DMS 273 treated with DMSO at 0.1 percent for 48 hours (cell line): ENCODE measurements around the gene SALL1.

Experiments used
- DNase-seq: peaks from one replicate; lab custom pipeline; 2025; lab: John Stamatoyannopoulos, UW

SALL1 gene

DNA sequence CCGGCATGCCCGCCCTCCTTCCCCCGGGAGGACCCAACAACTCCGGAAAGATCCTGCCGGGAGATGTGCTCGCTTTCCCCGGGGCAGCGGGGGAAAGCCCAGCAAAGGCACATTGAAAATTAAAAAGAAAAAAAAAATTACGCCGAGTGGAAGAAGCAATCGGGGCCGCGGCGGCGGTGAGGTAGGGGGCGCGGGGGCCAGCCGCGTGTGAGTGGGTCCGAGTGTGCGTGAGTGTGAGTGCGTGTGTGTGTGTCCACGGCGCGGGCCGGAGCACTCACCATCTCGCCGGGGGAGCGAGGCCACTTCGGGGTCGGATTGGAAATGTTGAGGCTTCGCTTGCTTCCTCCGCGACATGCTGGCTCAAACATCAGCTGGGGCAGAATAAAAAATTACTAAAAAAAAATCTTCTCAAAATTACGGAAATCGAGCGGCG, at the start of gene SALL1:
Gene SALL1 (minus strand): TSS at position 383 of the 433 bp plus-strand sequence. CDS start 29 bp downstream, at position 354.
- no peak for DNase-seq

DNA sequence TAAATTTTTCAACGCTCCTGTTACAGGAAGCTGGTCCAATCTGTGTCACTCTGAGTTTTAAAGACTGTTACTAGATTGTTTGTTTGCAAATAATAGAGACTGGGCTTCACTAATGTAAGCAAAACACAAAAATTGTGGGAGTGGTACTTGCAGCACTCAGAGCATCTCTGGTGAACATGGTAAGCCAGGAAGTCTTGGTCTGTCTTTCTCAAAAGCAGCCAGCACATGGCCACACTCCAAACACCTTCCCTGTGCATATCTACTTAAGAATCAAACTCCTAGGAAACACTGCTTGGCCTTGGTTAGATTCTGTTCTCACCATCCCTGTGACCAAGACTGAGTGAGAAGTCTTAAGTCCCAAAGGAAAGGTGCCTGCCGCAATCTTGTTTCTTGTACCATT, 49.7 kb upstream of the SALL1 start:
- no peak for DNase-seq

DNA sequence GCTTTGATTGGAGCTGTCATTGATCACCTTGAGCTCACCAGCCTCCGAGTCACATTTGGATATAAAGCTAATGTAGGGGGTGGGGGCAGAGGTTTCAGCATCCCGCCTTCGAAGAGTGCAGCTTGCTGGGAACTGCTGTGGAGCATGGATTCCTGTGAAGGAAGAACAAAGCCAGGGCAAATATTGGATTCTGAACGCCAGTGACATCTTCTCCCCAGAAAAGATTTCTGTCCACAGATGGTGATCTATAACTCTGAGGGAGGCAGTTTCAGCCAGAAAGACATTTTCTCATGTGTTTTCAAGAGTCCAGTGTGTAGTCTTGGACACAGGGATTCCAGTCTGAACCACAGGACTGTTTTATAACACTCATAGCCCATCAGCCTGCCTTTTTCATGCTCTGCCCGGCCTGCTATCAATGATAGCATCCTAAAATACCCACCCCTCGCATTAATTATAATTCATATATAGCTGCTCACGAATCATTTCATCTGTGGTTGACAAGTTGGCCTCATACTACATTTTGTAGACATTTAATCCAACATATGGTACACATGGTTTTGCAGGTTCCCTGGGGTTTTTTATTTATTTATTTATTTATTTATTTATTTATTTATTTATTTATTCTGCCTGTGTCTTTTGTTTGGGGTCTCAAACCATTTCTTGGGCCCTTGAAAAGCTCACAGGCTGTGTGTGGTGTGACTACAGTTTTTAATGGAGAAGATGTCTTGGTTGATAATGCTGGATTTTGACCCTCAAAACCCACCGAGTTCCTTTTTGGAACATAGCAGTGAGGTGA, 47.1 kb upstream of the SALL1 start:
- DNase-seq, result no peak

DNA sequence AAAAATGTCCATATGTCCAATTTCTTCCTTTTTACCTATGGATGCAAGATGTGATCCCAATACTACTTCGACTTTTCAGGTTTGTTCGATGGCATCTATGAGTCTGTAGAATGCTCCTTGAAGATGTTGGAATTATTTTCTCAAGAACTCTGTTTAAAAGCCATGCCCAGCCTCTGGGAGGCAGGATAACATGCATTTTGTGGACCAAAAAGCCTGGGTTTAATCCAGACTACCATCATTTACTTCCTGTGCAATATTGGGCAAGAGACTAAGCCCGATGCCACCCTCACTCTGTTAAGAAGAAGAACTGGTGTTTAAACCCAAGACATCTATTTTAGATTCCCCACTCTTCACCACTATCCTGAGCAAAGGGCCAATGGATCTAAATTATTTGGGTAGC, 42.8 kb upstream of the SALL1 start:
- no peak for DNase-seq

DNA sequence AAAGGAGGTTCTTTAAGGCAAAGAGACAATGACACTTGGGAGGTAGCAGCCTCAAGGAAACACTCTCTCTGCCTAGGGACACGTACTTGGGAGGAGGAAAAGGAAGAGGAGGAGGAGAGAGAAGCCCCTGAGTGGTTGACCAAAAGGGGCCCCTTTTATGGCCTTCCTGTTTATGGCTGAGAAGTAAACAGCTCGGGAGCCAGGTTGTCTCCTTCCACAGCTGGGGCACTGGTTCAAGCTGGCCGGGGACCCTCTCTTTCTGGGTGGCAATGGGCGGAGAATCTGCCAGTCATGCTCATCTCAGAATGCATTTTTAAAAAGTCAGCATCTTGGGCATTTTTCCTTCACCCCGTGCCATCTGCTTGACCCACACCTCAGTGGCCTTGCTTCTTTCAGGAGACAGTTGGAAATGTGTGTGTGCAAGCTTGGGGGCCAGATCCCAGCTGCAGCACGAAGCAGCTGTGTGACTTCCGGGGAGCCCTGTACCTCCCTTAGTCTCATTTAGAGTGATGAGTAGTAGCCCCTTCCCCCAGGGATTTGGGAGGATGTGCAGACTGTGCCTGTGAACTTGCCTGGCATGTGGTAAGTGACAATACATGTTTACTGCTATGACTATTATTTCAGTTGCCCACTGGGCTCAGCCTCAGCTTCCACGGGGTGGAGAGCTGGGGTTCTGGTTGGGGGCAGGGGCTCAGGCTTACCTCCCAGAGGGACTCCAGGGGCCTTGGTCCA, 33.8 kb upstream of the SALL1 start:
- no peak for DNase-seq

DNA sequence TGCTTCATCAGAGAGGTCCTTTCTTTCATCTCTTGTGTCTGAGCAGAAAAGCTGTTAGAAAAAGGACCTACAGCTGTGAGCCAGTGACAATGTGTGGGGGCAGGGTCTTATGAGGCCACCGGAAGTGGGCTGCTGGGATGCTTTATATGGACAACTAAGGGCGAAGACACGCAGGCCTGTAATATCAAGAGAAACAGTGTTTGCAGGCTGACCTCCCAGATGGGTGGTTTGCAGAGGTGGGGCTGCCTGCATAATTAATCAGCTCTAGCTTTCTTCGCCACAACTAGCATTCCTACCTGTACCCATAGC, 30.4 kb upstream of the SALL1 start:
- no peak for DNase-seq

DNA sequence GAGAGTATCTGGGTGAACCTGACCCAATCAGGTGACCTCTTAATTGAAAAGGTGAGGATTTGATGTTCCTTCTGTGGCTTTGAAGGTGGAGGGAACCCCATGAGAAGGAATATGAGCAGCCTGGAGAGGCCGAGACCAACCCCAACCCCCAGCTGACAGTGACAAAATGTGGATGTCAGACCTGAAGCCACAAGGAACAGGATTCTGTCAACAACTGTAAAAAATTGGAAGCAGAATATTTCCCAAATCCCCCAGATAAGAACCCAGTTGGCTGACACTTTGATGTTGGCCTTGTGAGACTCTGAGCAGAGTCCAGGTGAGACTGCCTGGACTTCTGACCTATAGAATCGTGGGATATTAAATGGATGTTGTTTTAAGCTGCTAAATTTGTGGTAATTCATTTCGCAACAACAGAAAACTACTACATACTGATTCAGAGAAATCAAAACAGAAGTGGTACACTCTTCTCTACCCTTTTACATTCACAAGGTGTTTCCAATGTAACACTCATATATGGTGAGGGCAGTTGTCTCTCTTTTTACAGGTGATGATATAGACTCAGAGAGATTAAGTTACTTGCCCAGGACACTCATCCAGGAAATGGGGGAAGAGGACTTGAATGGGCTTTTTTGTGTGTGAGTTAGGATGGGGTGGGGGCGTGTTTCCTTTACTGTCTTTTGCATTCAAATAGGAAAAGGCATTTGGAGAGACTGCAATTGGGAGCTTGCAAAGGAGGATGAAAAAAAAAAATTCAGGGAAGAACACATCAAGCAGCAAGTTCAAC, 29.8 kb upstream of the SALL1 start:
- DNase-seq, result no peak

DNA sequence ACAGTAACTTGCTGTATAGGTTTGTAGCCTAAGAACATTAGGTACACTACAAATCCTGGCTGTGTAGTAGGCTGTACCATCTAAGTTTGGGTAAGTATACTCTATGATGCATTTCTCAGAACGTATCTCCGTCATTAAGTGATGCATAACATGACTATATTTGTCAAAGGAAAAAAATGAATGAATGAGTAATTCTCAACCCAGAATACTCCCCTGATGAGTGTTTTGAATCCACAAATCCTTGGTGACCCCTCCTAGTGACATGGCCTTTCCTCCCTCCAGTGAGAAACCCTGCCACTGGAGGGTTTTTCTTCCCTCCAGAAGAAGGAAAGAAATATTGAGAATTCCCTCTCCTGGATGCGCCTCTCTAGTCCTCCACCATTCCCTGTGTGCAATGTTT, 24.0 kb upstream of the SALL1 start:
- no peak for DNase-seq

DNA sequence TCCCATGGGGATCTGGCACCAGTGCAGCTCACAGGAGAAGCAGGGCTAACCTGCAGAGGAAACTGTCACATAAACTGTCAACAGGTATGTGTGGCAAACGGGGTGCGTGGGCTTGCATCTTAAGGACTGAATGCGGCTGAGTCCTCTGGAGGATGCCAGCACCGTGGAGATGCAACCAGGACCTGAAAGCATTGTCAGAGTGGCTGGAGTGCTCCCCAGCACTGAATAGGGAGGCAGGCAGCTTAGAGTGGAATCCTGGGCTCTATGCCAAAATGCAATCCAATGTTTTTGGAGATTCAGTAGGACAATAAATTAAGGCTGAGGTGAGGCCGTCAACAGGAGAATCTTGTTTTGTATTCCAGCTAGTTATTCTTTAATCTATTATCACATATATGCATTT, 21.3 kb upstream of the SALL1 start:
- DNase-seq, result no peak

DNA sequence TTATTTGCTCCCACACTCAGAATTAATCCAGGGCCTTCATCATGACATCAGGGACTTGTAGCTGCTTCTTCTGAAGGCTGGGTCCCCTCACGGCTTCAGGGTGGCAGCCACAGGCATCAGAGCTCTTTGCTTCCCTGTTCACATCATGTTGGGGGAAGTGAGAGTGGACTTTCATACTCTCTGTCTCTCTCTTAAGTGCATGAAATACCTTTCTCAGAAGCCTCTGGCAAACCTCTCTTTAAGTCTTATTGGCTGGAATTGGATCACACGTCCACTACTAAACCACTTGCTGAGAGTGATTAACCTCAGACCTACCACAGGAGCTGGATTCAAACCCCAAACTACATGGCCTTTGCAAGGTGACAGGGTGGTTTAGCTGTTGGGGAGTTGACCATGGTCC, 17.7 kb upstream of the SALL1 start:
- no peak for DNase-seq

DNA sequence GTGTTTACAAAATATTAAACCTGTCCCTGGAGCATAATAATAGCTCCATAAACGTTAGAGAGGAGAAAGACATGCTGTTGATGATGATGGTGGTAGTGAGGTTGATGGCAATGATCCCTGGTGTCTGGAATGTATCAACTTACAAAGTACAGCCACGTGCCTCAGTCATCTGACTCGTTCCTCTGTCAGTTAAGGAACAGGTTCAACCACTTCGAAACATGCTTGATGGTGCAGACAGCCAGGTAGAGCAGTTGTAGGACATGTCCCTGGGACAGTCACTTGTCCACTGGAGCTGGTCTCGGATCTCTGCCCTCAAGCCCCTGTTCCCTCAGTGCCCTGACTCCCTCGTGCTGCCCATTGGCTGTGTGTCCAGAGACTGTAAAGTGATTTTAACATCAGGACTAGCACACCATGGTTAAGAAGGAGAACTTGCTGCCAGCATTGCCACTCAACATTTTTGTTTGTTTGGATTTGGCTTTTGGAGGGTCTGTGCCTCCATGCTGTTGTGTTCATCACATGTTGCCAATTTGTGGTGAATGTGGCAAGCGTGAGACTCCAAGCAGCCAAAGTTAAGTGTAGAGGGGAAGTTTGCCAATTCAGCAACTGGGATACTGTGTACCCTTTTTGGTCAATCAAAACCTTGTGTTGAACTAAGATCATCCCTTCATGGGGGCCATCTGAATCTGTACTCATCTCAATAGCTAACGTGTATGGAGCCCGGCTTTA, 16.3 kb upstream of the SALL1 start:
- no peak for DNase-seq

DNA sequence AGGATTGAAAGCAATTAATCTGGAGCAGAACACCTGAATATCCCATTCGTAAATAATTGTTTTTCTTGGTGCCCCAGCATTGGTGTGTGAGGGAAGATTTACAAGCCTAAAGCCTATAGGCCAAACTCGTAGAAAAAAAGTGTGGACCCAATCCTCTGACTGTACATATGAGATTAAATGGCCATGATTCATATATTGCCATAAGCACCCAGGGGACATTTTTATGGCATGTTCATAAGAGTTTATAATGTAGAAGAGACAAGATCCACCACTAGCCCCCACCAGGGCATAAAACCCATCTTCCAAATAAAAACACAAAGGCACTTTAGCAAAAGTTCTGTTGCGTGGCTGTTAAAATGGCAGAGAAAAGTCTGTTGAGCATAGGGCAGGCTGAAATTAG, 15.5 kb upstream of the SALL1 start:
- no peak for DNase-seq

DNA sequence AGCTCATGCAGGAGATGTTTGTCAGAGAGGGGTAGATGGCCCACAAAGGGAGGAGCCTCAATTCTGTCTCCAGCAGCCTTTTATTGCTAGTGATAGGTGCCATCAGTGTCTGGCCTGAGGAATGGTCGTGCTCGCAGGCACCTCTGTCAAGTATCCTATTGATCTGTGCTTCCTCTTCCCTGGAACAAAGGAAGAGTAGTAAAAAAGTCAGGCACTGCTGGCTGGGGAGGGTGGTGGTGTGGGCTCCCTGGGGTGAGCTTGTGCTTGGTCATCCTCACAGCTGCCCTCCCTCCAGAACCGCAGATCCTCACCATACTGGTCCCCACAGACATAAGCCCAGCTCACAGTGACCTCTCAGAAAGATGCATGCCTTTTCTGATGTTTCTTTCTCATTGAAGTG, 15.0 kb upstream of the SALL1 start:
- no peak for DNase-seq

DNA sequence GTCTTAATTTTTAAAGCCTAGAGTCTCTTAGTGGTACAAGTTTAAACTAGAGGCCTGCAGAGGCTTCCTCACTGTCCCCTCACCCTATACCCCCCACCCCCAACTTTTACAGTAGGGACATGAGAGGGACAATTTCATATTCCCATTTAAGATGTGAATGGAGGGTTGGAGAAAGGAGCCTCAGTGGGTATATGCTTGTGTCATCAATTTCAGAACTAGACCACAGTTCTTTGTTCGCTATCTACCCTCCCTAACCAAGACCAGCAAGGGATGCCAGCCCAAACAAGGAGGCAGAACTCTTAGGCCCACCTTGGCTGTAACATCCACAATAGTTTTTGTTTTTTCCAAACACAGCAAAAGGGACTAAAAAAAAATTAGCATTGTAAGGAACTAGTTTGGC, 14.0 kb upstream of the SALL1 start:
- no peak for DNase-seq

DNA sequence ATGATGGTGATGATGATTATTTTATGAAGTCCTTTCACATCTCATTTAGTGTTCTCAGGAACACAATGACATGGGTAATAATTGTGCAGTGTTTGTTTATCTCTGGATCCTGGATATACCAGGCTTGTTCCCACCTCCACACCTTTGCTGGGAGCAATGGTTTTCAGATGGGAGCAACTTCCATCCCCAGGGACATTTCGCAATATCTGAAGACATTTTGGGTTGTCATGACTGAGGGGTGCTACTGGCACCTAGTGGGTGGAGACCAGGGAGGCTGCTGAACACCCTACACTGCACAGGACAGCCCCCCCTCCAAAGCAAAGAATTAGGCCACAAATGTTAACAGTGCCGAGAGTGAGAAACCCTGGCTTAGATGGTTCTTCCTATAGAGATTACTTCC, 13.5 kb upstream of the SALL1 start:
- DNase-seq, result no peak

DNA sequence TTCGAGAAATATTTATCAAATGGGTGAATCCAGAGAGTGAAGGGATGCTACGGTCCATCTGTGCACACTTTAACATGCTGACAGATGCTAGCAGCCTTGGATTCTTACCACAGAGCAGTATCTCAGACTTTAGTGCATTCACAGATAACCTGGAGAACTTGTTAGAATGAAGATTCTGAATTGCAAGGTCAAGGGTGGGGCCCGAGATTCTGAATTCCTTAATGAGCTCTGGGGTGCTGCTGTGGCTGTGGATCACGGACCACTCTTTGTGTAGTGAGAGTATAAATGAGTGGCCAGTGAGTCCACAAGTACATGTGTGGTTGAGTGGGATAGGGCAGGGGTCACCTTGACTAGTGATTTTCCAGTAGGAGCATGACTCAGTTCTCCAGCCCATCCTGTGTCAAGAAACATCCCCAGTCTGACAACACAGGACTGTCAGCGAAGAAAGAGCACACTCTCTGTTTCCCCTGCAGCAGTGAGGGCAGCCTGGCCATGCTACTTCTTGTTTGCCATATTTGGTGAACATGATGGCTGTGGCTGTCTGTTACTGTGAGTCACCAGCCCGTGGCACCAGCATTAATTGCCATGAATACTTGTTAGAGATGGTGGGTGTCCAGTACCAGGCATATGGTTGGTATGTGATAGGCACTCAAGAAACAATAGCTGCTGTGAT, 13.0 kb upstream of the SALL1 start:
- peak; percentile 51 for DNase-seq

DNA sequence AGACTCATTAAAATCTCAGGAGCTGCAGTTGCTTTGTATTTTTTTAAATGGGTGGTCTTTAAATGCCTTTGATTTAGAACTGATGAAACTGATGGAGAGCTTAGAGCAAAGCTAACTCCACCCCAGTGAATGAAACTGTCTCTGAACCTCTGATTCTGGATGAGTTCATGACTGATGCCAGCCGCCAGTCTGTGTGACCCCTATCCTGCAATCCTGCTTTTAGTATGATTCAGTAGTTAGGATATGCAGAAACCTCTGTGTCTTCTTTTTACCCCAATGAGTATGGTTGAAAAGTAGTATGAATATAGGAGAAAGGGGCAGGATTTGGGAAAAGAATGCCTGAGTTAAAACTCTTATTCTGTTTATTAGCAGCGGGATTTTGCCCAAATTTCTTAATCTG, 12.3 kb upstream of the SALL1 start:
- no peak for DNase-seq

DNA sequence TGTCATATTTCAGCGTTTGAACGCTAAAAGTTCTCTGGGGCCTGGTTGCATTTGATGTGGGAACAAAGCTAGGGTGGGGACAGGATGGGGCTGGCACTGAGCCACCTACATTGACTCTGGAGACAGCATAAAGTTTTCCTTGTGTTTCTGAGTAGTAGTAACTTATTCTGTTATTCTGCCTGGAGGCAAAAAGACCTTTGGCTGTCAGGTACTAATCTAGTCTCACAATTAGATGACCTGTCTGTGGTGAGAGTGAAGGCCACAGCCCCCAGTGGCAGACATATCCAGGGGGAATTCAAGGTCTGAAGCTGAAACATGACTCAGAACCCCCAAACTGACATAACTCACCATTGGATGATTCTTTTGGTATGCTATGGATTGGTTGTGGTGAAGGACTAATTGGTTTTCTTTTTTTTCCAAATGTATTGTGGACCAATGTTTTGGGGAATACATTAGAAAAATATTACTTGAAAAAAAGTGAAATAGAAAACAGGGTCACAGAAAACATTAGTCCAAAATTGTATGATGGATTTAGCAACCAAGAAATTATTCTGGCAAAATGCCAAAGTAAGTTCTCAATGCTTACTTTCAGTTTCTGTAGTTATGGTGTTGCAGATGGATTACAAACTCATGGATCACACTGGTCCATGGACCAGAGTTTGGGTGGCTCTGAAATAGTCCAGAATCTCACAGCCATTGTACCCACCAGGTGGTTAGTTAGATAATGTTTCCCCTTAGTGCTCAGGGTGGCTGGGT, 10.5 kb upstream of the SALL1 start:
- DNase-seq, result no peak

DNA sequence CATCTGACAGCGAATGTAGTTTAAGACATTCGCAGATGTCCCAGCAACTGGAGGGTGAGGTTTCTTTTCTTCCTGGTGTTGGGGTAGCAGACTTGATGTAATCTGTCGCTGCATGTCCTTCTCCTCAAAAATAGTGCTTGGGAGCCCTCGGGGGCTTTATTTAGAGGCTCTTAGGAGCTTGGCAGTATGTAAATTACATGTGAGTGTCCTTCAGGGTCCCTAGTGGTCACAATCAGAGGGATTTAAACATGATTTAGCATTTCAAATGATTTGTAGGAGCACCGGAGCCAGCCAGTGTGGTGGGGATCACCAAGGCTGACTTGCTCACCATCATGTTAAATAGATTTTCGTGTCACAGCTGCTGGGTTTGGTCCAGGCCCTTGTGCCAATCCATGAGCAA, 8.8 kb upstream of the SALL1 start:
- no peak for DNase-seq

DNA sequence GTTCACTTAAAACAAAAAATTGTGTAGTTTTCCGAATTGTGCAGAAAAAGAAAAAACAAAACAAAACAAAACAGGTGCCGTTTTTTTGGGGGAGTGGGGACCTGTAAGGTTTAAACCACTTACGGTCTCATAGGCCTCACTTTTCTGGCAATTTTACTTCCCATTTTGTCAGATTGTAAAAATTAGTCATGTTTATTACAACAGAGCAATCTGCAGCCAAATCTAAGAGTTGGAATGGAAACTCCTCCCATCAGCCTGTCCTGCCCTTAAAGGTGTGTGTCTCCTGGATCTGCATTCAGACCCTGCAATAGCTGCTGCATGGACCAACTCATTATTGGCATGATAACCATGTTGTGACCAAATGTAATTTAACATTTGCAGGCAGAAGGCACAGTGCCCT, 8.2 kb upstream of the SALL1 start:
- DNase-seq, result no peak

DNA sequence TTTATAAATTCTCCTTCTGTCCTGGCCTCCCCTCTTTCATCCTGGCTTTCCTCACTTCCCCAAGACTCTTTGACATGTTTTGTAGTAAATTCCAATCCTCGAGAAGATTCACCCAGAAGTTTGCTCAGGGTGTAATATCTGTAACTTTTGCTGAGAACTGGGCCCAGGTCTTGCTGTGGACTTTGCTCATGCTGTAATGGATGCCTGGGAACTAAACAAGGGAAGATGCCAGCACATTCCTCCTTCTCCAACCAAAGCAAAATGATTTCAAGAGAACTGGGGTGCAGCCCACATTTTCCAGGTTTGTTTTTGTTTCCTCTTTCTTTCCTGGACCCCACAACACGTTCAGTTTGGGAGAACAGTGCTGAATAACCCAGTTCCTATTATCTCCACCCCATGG, 6.6 kb upstream of the SALL1 start:
- no peak for DNase-seq
